C4-2B (cell line): ENCODE results near the gene NAGS.
A peak's percentile ranks its signal among the peaks of the same experiment; 100 is the strongest.
"Not testable (repeated sequence)": the region's sequence is repeated elsewhere in the genome, so short reads cannot be mapped to it uniquely, and the experiment has no call there.

ENCODE experiments used
- H3K27ac ChIP-seq: fragments of 450-650 bp; 2 replicates; pipeline ENCODE4 v1.5.1; 2017
- CTCF ChIP-seq: fragments of 450-650 bp; conservative IDR thresholded peaks from 2 replicates; pipeline ENCODE4 v1.5.1; 2017; ENCODE audit warnings: mild to moderate bottlenecking
- ZFX ChIP-seq: fragments of 450-650 bp; IDR thresholded peaks from 2 replicates; pipeline ENCODE4 v1.6.1; 2017

The NAGS gene

GRCh38 chr17:43987131-43988021 is 17.0 kb upstream of the NAGS start:
- no peak for TF ChIP-seq CTCF
- TF ChIP-seq ZFX: no peak

GRCh38 chr17:43988301-43988700 is 16.1 kb upstream of the NAGS start:
- no peak for TF ChIP-seq ZFX
- TF ChIP-seq CTCF: no peak
- H3K27ac ChIP-seq: no peak overlapping the region

More at GRCh38 chr17:43987131-43988021, 17.0 kb upstream of the NAGS start:
- no peak overlapping the region for H3K27ac ChIP-seq

- H3K27ac ChIP-seq: no peak overlapping the region
- no peak for TF ChIP-seq ZFX
- TF ChIP-seq CTCF: no peak
Observed at GRCh38 chr17:43992641-43993040, 11.8 kb upstream of the NAGS start.

- TF ChIP-seq CTCF: peak; percentile 83
- no peak for TF ChIP-seq ZFX
- H3K27ac ChIP-seq: peak overlapping the region; percentile 9; the same call in 1 of the 2 replicates
Observed at GRCh38 chr17:43994272-43995149, 9.9 kb upstream of the NAGS start.

GRCh38 chr17:43995150-43995471 is 9.3 kb upstream of the NAGS start:
- peak; percentile 49; the same call in 1 of the 2 replicates for TF ChIP-seq CTCF
- no peak for TF ChIP-seq ZFX
- H3K27ac ChIP-seq: no peak overlapping the region; the same call in 1 of the 2 replicates

GRCh38 chr17:43997180-43997579 is 7.2 kb upstream of the NAGS start:
- not testable (repeated sequence) for H3K27ac ChIP-seq

GRCh38 chr17:43998552-43998951 is 5.9 kb upstream of the NAGS start:
- no peak for TF ChIP-seq CTCF
- no peak for TF ChIP-seq ZFX
- no peak overlapping the region for H3K27ac ChIP-seq
